Measurements from ENCODE around the gene ZNF280B.

DNA sequence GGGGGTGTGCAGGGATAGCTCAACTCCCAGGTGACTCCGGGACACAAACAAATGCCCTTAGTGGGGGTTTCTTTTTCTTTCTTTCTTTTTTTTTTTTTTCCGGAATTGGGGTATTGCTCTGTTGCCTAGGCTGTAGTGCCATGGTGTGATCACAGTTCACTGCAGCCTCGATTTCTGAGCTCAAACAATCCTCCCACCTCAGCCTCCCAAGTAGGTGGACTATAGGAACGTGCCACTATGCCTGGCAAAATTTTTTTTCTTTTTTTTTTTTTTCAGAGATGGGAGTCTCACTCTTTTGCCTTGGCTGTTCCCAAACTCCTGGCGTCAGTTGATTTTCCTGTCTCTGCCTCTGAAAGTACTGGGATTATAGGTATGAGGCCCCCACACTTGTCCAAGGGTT is 25.3 kb upstream of the ZNF280B start:
- no peak for TF ChIP-seq JUN (IDR thresholded peaks at IDR 0.05; ENCODE audit: borderline replicate concordance, insufficient read depth, insufficient read length, low read depth)
- TF ChIP-seq CTCF (IDR thresholded peaks at IDR 0.05; ENCODE audit: extremely low read depth in 1 of 2, insufficient read depth in 1 of 2, low read depth in 1 of 2, low read length in 2 of 2): no peak
